GM12874 (cell line): ENCODE measurements around the gene DNM1.

Source experiments
- CTCF ChIP-seq: IDR thresholded peaks from 2 replicates; pipeline ENCODE4 v1.5.1; 2011; ENCODE audit warnings: low read depth, mild to moderate bottlenecking, control low read depth, low read length, moderate library complexity; ENCODE audit not compliant: insufficient read depth

The DNM1 gene

DNA sequence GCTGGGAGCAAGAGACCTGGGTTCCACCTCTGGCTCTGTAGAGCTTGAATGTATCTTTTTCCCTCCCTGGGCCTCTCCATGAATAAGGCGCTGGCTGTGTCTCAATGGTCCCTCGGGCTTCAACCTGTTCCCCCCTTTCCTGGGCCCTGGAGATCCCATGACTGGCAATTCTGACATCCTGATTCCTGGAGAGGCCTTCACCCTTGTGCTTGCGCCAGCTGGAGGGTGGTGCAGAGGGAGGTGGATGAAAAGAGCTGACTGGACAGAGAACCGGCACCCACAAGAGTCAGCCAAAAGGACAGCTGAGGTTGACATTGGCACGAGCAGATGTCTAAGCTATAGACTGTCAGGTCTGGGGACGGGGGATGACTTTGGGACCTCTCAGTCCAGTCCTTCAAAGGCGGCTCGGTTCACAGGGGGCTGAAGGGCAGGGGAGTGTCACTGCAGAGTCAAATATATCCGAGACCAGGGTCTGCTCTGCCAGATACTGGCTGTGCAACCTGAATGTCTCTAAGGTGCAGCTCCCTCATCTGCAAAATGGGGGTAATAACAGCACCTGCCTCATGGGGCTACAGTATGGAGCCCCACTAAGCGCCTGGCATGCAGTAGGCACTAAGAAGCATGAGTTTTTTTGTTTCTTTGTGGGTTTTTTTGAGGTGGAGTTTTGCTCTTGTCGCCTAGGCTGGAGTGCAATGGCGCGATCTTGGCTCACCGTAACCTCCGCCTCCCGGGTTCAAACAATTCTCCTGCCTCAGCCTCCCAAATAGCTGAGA is 13.8 kb downstream of the DNM1 start:
- TF ChIP-seq CTCF = no peak

DNA sequence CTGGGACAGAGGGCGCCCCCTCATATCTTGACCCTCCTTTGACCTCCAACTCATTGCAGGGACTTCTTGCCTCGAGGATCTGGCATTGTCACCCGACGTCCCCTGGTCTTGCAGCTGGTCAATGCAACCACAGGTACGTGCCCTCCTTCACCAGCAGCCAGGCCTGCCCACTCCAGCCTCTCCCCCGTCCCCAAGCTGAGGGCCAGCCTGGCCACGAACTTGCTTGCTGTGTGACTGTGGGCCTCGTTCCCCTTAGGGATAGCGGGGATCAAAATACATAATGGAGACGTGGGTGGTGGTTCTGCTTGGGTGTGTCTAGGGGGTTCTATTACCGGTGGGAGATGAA is 15.0 kb downstream of the DNM1 start:
- no peak for TF ChIP-seq CTCF

DNA sequence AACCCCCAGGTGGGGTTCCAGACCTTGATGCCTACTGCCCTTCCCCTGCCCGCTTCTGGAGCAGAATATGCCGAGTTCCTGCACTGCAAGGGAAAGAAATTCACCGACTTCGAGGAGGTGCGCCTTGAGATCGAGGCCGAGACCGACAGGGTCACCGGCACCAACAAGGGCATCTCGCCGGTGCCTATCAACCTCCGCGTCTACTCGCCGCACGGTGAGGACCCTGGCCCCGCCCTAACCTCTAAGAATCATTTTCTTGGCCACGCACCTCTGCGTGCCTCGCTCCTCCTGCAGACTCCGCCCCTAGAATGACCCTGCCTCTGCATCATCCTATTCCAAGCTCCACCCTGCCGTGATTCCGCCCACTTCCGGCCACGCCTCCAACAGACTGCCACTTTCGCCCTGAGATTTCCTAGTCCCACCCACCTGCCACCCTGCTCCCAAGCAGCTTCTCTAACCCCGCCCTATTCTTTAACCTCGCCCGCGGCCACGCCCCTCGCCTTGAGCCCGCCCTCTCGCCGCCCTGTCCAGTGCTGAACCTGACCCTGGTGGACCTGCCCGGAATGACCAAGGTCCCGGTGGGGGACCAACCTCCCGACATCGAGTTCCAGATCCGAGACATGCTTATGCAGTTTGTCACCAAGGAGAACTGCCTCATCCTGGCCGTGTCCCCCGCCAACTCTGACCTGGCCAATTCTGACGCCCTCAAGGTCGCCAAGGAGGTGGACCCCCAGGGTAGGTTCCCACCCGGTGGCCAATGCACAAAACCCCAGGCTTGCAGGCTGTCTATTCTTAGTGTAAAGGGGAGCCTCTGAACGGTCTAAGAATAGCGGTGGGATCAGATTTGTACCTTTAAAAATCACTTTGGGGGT is 15.6 kb downstream of the DNM1 start:
- TF ChIP-seq CTCF = no peak

DNA sequence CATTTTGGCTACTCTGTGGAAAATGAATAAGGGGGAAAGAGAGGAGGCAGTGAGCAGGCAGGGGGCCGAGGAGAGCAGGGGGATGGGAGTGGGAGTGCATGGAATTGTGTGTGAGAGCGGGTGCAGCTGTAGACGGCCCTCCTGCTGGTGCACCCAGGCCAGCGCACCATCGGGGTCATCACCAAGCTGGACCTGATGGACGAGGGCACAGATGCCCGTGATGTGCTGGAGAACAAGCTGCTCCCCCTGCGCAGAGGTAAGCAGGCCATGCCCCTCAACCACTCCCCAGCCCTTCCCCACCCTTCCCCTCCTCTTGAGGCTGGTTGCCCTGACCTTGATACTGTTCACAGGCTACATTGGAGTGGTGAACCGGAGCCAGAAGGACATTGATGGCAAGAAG is 16.7 kb downstream of the DNM1 start:
- TF ChIP-seq CTCF = no peak

GRCh38 chr9:128222026-128222425 is 18.8 kb downstream of the DNM1 start:
- no peak for TF ChIP-seq CTCF

- no peak for TF ChIP-seq CTCF
Observed at GRCh38 chr9:128222880-128223670, 19.9 kb downstream of the DNM1 start.

DNA sequence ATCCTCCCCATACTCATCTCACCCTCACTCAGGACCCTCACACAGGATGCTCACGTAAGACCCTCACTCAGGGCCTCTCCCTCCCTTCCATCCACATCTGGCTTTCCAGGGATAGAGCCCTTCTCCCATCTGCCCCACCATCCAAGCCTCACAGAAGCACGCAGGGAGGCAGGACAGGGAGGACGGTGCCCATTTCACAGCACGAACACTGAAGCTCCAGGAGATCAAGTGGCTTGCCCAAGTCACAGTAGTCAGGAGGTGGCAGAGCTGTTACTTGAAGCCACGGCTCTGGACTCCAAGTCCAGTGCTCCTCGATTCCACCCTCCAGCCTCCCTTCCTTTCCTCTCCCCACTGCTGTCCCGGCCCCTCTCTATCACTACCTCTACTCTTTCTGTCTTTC is 21.7 kb downstream of the DNM1 start:
- no peak for TF ChIP-seq CTCF
